ENCODE results near the gene EPYC. TPM values are rescaled to one million over a fixed set of nuclear protein-coding genes. Genes with fewer than 3 reads are reported as not detected.

The EPYC gene, protein sequence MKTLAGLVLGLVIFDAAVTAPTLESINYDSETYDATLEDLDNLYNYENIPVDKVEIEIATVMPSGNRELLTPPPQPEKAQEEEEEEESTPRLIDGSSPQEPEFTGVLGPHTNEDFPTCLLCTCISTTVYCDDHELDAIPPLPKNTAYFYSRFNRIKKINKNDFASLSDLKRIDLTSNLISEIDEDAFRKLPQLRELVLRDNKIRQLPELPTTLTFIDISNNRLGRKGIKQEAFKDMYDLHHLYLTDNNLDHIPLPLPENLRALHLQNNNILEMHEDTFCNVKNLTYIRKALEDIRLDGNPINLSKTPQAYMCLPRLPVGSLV
- total RNA-seq, result not detected

DNA sequence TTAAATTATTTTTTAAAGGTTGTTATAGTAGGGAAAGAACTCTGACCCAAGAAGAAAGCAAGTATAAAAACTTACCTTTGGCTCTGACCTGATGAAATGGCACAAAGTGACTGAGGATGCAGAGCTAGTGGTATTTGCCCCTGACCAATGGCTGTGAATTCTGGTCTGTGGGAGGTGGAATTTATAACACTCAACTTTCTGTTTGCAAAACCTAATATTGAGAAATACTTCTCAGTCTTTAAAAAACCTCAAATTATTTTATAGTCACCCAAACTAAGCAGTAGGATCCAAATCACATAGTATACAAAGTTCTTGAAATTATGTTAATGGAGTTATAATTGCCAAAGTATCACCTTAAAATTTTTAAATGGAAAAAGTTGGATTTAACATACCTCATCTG, at the start of gene EPYC:
Gene EPYC, minus strand, starts transcription at position 101 of the 400 bp plus-strand sequence. CDS start 2,407 bp downstream, outside the sequence.
- intact Hi-C loops (cut with DNase I), result no loop called here
- no peaks in the 10 kb centered on the region for H3K27me3 ChIP-seq
- H3K4me1 ChIP-seq, result no peaks in the 10 kb centered on the region
- H3K27ac ChIP-seq, result no peak within 1 kb of the TSS
- DNase-seq, result no peak
- TF ChIP-seq POLR2A (IDR thresholded peaks at IDR 0.05), result no peak
- TF ChIP-seq, protein P1, sequence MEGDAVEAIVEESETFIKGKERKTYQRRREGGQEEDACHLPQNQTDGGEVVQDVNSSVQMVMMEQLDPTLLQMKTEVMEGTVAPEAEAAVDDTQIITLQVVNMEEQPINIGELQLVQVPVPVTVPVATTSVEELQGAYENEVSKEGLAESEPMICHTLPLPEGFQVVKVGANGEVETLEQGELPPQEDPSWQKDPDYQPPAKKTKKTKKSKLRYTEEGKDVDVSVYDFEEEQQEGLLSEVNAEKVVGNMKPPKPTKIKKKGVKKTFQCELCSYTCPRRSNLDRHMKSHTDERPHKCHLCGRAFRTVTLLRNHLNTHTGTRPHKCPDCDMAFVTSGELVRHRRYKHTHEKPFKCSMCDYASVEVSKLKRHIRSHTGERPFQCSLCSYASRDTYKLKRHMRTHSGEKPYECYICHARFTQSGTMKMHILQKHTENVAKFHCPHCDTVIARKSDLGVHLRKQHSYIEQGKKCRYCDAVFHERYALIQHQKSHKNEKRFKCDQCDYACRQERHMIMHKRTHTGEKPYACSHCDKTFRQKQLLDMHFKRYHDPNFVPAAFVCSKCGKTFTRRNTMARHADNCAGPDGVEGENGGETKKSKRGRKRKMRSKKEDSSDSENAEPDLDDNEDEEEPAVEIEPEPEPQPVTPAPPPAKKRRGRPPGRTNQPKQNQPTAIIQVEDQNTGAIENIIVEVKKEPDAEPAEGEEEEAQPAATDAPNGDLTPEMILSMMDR (IDR thresholded peaks at IDR 0.05), result no peak
- no peak within 1 kb of the TSS for H3K4me3 ChIP-seq
- H3K9me3 ChIP-seq, result no peaks in the 10 kb centered on the region
- H3K36me3 ChIP-seq, result no peaks in the 10 kb centered on the region

DNA sequence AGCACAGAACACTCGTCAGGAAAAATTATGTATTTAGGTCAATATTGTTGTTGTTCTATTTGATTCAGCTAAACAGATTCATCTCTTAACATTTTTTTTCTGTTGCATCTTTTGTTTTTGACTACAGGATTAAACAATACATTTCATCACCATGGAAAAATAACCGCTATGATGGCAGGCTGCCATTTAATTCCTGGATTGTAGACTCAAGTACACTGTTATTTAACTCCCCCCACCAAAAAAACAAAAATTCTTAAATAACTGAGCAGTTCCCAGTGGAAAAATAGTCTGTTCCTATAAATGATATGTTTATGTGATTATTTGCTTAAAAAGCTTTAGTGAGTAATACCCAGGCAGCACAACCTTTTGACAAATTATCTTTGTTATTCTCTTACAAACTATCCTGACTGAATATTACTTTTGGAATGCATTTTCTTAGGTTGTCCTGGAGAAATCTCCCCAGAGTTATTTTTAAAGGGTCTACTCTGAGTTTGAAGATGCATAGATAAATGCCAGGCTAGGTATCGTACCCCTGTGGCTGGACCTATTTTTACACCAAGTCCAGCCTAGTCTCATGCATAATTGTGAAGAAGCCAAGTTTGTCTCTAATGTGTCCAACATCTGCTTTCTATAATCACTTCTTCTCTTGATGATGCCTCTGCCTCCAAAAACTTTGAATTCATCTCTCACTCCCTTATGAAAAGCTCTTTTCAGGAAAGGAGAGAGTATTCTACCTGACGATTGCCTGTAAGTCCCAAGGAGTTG, 49.4 kb upstream of the EPYC start:
- no peak for DNase-seq
- no peak for TF ChIP-seq POLR2A (IDR thresholded peaks at IDR 0.05)
- TF ChIP-seq, protein P1 (IDR thresholded peaks at IDR 0.05), result no peak
- 39 to 50% methylated on average over 4 of the region's 4 CpGs for WGBS, 2 donors

DNA sequence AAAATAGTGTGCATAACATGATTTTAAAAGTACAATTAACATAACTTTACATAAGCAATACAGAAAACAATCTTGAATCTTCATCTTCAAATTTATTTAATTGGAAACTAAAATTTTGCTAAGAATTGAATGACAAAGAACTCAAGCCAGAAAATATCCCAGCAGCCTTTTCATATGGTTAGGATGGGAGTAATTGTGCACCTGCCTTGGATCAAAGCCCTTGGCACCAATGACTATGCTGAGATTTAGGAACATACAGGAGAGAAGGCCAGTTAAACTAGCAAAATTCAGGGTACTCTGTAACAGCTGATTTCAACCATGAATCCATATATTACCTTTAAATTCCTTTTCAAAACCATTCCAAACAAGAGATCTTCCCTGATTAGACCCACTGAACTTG, 47.3 kb upstream of the EPYC start:
- no peaks in the 10 kb centered on the region for H3K9me3 ChIP-seq
- no peaks in the 10 kb centered on the region for H3K27me3 ChIP-seq
- H3K27ac ChIP-seq, result no peak overlapping the region
- DNase-seq, result no peak
- intact Hi-C loops (cut with DNase I), result no loop called here
- no peak overlapping the region for H3K4me3 ChIP-seq
- no peaks in the 10 kb centered on the region for H3K36me3 ChIP-seq
- no peak for TF ChIP-seq POLR2A (IDR thresholded peaks at IDR 0.05)
- TF ChIP-seq, protein P1 (IDR thresholded peaks at IDR 0.05), result no peak
- H3K4me1 ChIP-seq, result no peaks in the 10 kb centered on the region

More for the DNA sequence above, 49.4 kb upstream of the EPYC start:
- Histone ChIP-seq H3K9me3 (no peaks in the 10 kb centered on the region), H3K4me1 (no peaks in the 10 kb centered on the region), H3K27ac (no peak overlapping the region), H3K4me3 (no peak overlapping the region), H3K36me3 (no peaks in the 10 kb centered on the region), H3K27me3 (no peaks in the 10 kb centered on the region)
- intact Hi-C loops (cut with DNase I), result no loop called here

DNA sequence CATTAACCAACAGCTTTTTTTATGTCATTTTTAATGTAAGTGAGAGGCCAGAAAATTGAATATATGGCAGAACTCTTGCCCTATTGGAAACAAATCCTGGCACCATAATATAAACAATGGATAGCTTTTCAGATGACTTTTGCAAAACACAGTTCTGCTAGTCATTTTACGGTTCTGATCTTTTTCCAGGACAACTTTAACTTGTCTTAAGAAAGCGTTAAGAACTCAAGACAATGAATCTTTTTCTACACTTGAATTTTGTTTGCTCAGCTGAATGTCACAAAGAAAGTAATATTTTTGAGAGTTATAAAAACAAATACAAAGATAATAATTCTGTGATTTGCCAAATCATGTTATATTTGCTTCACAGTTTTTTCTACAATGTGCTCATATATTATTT, 39.8 kb upstream of the EPYC start:
- no peaks in the 10 kb centered on the region for H3K27me3 ChIP-seq
- no peaks in the 10 kb centered on the region for H3K9me3 ChIP-seq
- H3K27ac ChIP-seq, result no peak overlapping the region
- no peak for TF ChIP-seq POLR2A (IDR thresholded peaks at IDR 0.05)
- TF ChIP-seq, protein P1 (IDR thresholded peaks at IDR 0.05), result no peak
- DNase-seq, result no peak
- WGBS, 2 donors, result 55 to 73% methylated on average over 2 of the region's 2 CpGs
- H3K4me3 ChIP-seq, result no peak overlapping the region
- no peaks in the 10 kb centered on the region for H3K4me1 ChIP-seq
- intact Hi-C loops (cut with DNase I), result no loop called here
- no peaks in the 10 kb centered on the region for H3K36me3 ChIP-seq

DNA sequence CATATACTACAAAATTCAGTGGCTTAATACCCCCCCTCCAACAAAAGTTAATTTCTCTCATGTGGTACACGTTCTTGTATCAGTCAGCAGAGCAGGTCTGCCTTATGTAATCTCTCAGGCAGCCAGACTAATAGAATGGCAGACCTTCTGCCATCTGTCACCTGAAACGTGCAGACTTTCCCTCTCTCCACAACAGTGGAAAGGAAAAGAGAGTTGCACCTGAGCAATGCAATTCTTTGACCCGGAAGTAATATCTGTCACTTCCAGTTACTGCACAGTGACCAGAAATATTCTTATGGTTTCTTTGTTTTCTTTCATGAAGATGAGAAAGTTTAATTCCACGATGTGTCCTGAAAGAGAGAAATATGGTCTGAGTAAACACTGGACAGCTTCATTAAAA, 38.6 kb upstream of the EPYC start:
- intact Hi-C loops (cut with DNase I), result no loop called here
- Histone ChIP-seq H3K27me3 (no peaks in the 10 kb centered on the region), H3K4me1 (no peaks in the 10 kb centered on the region), H3K9me3 (no peaks in the 10 kb centered on the region), H3K27ac (no peak overlapping the region), H3K36me3 (no peaks in the 10 kb centered on the region), H3K4me3 (no peak overlapping the region)
- no peak for DNase-seq
- TF ChIP-seq POLR2A (IDR thresholded peaks at IDR 0.05), result no peak
- TF ChIP-seq, protein P1 (IDR thresholded peaks at IDR 0.05), result no peak
- WGBS, 2 donors, result 67 to 89% methylated on average over 3 to 4 of the region's 4 CpGs
